ENCODE data around the gene EIF2S3. TPM values are rescaled to one million over a fixed set of nuclear protein-coding genes. Genes with fewer than 3 reads are reported as not detected.

EIF2S3 gene
- 100 to 1,000 TPM in 2 of 3 donors, 10 to 100 TPM in 1; 95.5 to 150 (median 129) TPM for total RNA-seq

DNA sequence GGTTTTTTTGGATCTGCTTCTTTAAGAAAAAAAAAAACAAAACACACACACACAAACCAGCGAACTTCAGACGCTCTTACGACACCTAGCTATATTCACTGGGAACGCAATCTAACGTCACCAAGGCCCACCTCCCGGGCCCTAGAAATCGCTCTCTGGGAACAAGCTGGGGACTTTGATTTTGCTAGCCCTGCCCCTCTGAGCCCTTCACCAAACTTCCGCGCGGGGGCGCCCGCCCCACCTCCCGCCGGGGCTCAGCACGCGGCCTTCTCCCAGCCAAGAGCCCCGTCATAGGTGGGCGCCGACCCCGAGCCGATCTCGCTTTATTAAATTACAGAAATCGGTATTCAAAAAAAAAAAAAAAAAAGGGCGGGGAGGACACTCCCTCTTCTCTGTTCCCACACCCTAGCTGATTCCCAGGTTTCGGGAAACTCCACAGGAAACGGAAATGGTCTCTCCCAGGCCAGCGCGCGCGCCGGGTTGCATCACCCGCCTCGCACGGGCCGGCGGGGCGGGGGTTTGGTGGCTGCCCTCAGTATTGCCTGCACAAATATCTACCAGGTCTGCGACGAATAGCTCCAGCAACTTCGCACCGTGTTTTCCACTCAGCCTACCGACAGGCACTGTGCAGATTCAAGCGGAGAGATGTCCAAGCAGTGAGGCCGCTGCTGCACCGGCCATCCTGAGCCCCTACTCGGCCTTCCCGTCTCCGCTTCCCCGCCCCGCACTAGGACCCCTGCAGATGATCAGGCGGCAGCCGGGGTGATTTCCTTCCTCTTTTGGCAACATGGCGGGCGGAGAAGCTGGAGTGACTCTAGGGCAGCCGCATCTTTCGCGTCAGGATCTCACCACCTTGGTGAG, at the start of gene EIF2S3:
TSS of gene EIF2S3 (plus strand) at position 775 of the 861 bp plus-strand sequence. CDS start at position 788, 13 bp downstream.
- intact Hi-C loops (cut with DNase I; ENCODE audit: low total_unique reads): no loop called here
- peak; percentile 70 to 87 for DNase-seq (ENCODE audit: low spot score in 2 of 2)
- peak within 1 kb of the TSS; percentile 92 to 93 for H3K27ac ChIP-seq
- H3K4me3 ChIP-seq: peak within 1 kb of the TSS; percentile 66 to 84 (median 78)
- peaks cover 0 to 4% of the 10 kb centered on the region in 2 donors for H3K27me3 ChIP-seq
- TF ChIP-seq POLR2AphosphoS5 (IDR thresholded peaks at IDR 0.05): peak; percentile 52 to 82 (median 70)
- TF ChIP-seq, protein P1, sequence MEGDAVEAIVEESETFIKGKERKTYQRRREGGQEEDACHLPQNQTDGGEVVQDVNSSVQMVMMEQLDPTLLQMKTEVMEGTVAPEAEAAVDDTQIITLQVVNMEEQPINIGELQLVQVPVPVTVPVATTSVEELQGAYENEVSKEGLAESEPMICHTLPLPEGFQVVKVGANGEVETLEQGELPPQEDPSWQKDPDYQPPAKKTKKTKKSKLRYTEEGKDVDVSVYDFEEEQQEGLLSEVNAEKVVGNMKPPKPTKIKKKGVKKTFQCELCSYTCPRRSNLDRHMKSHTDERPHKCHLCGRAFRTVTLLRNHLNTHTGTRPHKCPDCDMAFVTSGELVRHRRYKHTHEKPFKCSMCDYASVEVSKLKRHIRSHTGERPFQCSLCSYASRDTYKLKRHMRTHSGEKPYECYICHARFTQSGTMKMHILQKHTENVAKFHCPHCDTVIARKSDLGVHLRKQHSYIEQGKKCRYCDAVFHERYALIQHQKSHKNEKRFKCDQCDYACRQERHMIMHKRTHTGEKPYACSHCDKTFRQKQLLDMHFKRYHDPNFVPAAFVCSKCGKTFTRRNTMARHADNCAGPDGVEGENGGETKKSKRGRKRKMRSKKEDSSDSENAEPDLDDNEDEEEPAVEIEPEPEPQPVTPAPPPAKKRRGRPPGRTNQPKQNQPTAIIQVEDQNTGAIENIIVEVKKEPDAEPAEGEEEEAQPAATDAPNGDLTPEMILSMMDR (IDR thresholded peaks at IDR 0.05): peak; percentile 37 to 51 (median 48)
- peak; percentile 16 for TF ChIP-seq POLR2A (IDR thresholded peaks at IDR 0.05)
- no peaks in the 10 kb centered on the region for H3K36me3 ChIP-seq
- no peaks in the 10 kb centered on the region for H3K9me3 ChIP-seq
- no peaks in the 10 kb centered on the region for H3K4me1 ChIP-seq

DNA sequence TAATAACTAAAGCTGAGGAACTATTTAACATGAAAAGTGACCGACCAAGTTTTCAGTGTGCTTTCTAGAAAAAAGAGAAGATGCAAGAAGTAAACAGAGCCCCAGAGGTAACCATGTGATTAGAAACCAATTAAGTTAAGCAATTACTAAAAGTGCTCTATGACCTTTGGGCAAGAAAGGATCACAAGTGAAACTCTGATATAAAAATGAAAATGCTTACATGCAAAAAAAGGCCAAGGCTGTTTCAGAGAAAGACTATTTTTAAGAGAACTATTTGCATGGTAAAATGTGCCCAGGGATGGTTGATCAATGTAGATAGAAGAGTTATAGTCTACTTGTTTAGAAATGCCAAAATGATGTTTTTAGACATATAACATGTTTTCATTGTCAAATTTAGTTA, 49.7 kb upstream of the EIF2S3 start:
- H3K4me1 ChIP-seq: no peaks in the 10 kb centered on the region
- H3K36me3 ChIP-seq: no peaks in the 10 kb centered on the region
- intact Hi-C loops (cut with DNase I; ENCODE audit: low total_unique reads): loop anchor here (5.0 kb wide), 1 partner anchor 88 kb away; no protein-coding TSS in a partner anchor
- no peak overlapping the region for H3K27ac ChIP-seq
- H3K27me3 ChIP-seq: peaks cover 0 to 1% of the 10 kb centered on the region in 2 donors
- TF ChIP-seq, protein P1 (IDR thresholded peaks at IDR 0.05): no peak
- TF ChIP-seq POLR2A (IDR thresholded peaks at IDR 0.05) (no peak), POLR2AphosphoS5 (IDR thresholded peaks at IDR 0.05) (no peak)
- H3K4me3 ChIP-seq: no peak overlapping the region
- no peaks in the 10 kb centered on the region for H3K9me3 ChIP-seq
- no peak for DNase-seq (ENCODE audit: low spot score in 2 of 2)

DNA sequence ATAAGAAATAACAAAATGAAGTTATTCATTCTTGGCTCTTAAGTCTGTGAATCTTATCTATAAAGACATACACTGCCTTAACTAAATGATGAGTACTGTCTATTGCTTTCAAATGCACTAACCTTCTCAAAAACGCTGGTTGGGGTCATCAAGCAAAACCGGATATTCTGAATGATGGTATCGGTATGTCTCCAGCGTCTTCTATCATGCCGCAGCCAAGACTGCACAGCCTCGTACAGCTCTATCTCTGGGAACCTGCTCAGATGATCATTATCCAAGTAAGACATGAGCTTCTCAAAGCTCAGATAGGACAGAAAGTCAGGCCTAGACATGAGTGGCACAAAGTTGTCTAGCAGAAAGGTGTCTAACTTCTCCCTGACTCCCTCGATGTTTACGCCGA, 48.9 kb upstream of the EIF2S3 start:
- Histone ChIP-seq H3K9me3 (no peaks in the 10 kb centered on the region), H3K4me1 (no peaks in the 10 kb centered on the region), H3K27me3 (peaks cover 0 to 7% of the 10 kb centered on the region in 2 donors), H3K36me3 (no peaks in the 10 kb centered on the region), H3K4me3 (no peak overlapping the region), H3K27ac (no peak overlapping the region)
- no peak for TF ChIP-seq POLR2AphosphoS5 (IDR thresholded peaks at IDR 0.05)
- TF ChIP-seq POLR2A (IDR thresholded peaks at IDR 0.05): no peak
- TF ChIP-seq, protein P1 (IDR thresholded peaks at IDR 0.05): no peak
- DNase-seq (ENCODE audit: low spot score in 2 of 2): no peak
- intact Hi-C loops (cut with DNase I; ENCODE audit: low total_unique reads): loop anchor here (5.0 kb wide), 1 partner anchor 89 kb away; no protein-coding TSS in a partner anchor

DNA sequence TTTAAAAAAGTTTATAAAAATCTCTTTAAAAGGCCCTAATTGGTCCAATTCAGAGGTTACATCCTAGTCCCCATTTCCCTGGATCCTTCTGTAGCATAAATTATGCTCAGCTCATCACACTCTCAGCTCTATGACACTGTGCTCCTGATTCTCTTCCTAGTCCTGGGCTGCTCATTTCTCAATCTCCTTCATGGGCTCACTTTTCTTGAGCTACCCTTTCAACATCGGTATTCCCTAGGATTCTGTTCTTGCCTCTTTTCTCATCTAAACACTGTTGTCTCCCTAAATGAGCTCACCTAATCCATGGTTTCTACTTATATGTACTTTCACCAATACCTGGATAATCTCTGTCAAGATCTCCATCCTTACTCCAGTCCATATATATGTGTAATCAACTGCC, 42.5 kb upstream of the EIF2S3 start:
- intact Hi-C loops (cut with DNase I; ENCODE audit: low total_unique reads): no loop called here
- TF ChIP-seq, protein P1 (IDR thresholded peaks at IDR 0.05): no peak
- TF ChIP-seq POLR2AphosphoS5 (IDR thresholded peaks at IDR 0.05) (no peak), POLR2A (IDR thresholded peaks at IDR 0.05) (no peak)
- H3K27me3 ChIP-seq: peaks cover 0 to 44% of the 10 kb centered on the region in 2 donors

More for the DNA sequence above, 42.5 kb upstream of the EIF2S3 start:
- Histone ChIP-seq H3K4me3 (no peak overlapping the region), H3K27ac (no peak overlapping the region), H3K9me3 (no peaks in the 10 kb centered on the region), H3K4me1 (no peaks in the 10 kb centered on the region), H3K36me3 (no peaks in the 10 kb centered on the region)
- no peak for DNase-seq (ENCODE audit: low spot score in 2 of 2)

All from breast epithelium (tissue), 4 donors.